Upper lobe of right lung (tissue), 1 donor: ENCODE results near the gene SYNGR3. TPM values are rescaled to one million over a fixed set of nuclear protein-coding genes. Genes with fewer than 3 reads are reported as not detected.

Source experiments
- ATAC-seq: fragments of 200-7000 bp; cut with Tn5 transposase; one replicate; pipeline ENCODE4 v1.9.1; 2020; ENCODE audit warnings: mild to moderate bottlenecking, moderate library complexity
- DNase-seq: peaks from one replicate; pipeline ENCODE4 v3.0.0-alpha.2; 2020
- H3K27ac ChIP-seq: fragments of 200-600 bp; one replicate; pipeline ENCODE4 v1.8.0; 2022
- H3K27me3 ChIP-seq: fragments of 200-600 bp; one replicate; pipeline ENCODE4 v1.8.0; 2022; ENCODE audit warnings: mild to moderate bottlenecking
- H3K36me3 ChIP-seq: fragments of 200-600 bp; one replicate; pipeline ENCODE4 v1.8.0; 2022
- H3K4me1 ChIP-seq: fragments of 200-600 bp; one replicate; pipeline ENCODE4 v1.8.0; 2022
- H3K4me3 ChIP-seq: fragments of 200-600 bp; one replicate; pipeline ENCODE4 v1.8.0; 2022; ENCODE audit warnings: mild to moderate bottlenecking
- H3K9me3 ChIP-seq: fragments of 200-600 bp; one replicate; pipeline ENCODE4 v1.8.0; 2022
- CTCF ChIP-seq: fragments of 200-600 bp; IDR thresholded peaks from one replicate; pipeline ENCODE4 v1.8.0; 2022; ENCODE audit warnings: antibody characterized with exemption
- intact Hi-C: fragments of 100-400 bp; cut with DNase I; formaldehyde crosslinking; loops from one replicate; pipeline ENCODE4 v1.11.0; 2022
- total RNA-seq: library from RNA; stranded (reverse); fragmentation: NEBNext Ultra II Directional; extraction: Animal tissue kit (Norgen Biotek cat#: 25700); gene quantifications from one replicate; pipeline ENCODE4 v1.2.1, GENCODE V29; 2021
- donor health status: DM: no; HTN: yes; CAD: no; lungs with severe emphysema.

The SYNGR3 gene
- total RNA-seq, 1 donor from 2014 or later = 0.61 TPM

GRCh38 chr16:2038382-2039231, 48.8 kb downstream of the SYNGR3 start:
- Histone ChIP-seq H3K27ac (peak overlapping the region; percentile 94), H3K27me3 (no peaks in the 10 kb centered on the region), H3K4me3 (peak overlapping the region; percentile 8), H3K36me3 (peaks cover 13% of the 10 kb centered on the region), H3K9me3 (no peaks in the 10 kb centered on the region), H3K4me1 (peaks cover 90% of the 10 kb centered on the region)
- no peak for TF ChIP-seq CTCF
- intact Hi-C loops = no loop called here
- ATAC-seq = no peak
- no peak for DNase-seq

- peak overlapping the region; percentile 94 for H3K27ac ChIP-seq
- TF ChIP-seq CTCF = no peak
- no peaks in the 10 kb centered on the region for H3K9me3 ChIP-seq
- no peaks in the 10 kb centered on the region for H3K27me3 ChIP-seq
- ATAC-seq (peak; percentile 20), DNase-seq (peak; percentile 83)
- peaks cover 93% of the 10 kb centered on the region for H3K4me1 ChIP-seq
- H3K4me3 ChIP-seq = no peak overlapping the region
- H3K36me3 ChIP-seq = peaks cover 13% of the 10 kb centered on the region
- intact Hi-C loops = no loop called here
These were observed 49.7 kb downstream of the SYNGR3 start for GRCh38 chr16:2039274-2040031.

GRCh38 chr16:2040041-2040786, 50.4 kb downstream of the SYNGR3 start:
- intact Hi-C loops = no loop called here
- DNase-seq = no peak
- TF ChIP-seq CTCF = no peak

GRCh38 chr16:2040787-2041522, 51.2 kb downstream of the SYNGR3 start:
- Histone ChIP-seq H3K4me1 (peaks cover 95% of the 10 kb centered on the region), H3K27me3 (no peaks in the 10 kb centered on the region), H3K9me3 (no peaks in the 10 kb centered on the region), H3K27ac (peak overlapping the region; percentile 94), H3K4me3 (no peak overlapping the region), H3K36me3 (peaks cover 13% of the 10 kb centered on the region)
- no peak for TF ChIP-seq CTCF
- intact Hi-C loops = no loop called here
- DNase-seq (no peak), ATAC-seq (peak; percentile 3)

More at GRCh38 chr16:2040041-2040786, 50.4 kb downstream of the SYNGR3 start:
- no peak for ATAC-seq
- Histone ChIP-seq H3K27ac (peak overlapping the region; percentile 94), H3K36me3 (peaks cover 13% of the 10 kb centered on the region), H3K4me1 (peaks cover 95% of the 10 kb centered on the region), H3K9me3 (no peaks in the 10 kb centered on the region), H3K4me3 (no peak overlapping the region), H3K27me3 (no peaks in the 10 kb centered on the region)
